Ramos (cell line): ENCODE measurements around the gene TMA7B.

Experiments used
- in situ Hi-C: fragments of 300-500 bp; cut with MboI; formaldehyde crosslinking; loops from one replicate; pipeline ENCODE4 v1.14.3; 2022; ENCODE audit warnings: low sequenced_read_pairs; ENCODE audit not compliant: unreplicated experiment

The TMA7B gene

DNA sequence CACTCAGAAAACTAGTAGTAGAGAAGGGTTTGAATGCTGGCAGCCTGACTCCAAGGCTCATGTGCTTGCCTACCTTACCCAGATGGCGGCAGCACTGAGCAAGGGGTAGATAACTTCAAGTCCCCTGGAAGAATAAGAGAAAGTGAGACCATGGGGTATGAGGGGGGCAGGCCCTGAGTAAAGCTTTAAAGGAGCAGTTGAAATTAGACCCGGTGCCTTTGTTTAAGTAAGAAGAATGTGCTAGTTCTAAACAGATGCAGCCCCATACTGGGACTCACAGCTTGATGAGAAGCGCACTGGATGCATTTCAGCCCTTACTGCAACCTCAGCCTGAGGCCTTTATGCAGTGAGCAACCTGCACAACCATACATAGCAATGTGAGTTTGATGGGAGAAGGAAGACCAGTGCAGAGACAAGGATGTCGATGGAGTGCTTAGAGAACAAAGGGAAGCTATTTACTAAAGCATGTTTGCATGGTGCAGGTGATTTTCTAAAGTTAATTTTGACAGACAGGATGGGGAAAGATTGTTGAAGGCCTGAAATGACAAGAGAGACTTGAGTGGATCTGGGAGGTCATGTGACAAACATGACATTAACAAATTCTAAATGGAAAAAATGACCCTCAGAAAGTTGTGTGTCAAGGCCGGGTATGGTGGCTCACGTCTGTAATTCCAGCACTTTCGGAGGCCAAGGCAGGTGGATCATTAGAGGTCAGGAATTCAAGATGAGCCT is 27.1 kb upstream of the TMA7B start:
- in situ Hi-C loops = no loop called here

DNA sequence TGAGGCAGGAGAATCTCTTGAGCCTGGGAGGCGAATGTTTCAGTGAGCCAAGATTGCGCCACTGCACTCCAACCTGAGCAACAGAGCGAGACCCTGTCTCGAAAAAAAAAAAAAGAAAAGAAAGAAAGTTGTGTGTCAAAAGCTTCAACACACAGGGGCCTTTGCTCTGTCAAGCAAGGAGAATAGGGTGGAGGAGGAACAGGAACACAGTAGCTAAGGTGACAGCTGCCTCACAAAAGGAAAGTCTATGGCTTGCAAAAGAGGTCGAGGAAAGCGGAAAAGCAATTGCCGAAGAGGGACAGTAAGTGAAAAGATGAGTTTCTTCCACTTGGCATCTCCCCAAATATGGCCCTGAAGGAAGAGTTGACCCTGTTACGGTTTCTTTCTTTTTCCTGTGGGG is 26.5 kb upstream of the TMA7B start:
- in situ Hi-C loops = no loop called here

DNA sequence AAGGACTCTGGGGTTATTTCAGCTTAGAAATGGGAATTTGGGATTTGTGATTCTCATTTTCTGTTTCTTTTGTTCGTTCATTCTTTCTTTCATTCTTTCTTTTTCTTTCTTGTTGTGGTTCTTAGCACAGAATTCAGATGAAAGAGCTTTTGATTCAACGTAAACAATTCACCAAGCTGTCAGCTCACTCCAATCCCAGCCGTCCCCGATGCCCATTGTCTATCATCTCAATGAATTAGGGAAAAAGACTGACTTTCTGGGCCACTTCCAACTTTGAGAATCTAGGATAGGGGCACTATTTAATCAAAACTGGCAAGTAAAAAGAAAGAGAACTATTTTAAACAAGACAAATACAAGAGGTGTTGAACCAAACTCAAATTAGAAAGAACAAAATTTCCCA is 25.1 kb upstream of the TMA7B start:
- in situ Hi-C loops = no loop called here

DNA sequence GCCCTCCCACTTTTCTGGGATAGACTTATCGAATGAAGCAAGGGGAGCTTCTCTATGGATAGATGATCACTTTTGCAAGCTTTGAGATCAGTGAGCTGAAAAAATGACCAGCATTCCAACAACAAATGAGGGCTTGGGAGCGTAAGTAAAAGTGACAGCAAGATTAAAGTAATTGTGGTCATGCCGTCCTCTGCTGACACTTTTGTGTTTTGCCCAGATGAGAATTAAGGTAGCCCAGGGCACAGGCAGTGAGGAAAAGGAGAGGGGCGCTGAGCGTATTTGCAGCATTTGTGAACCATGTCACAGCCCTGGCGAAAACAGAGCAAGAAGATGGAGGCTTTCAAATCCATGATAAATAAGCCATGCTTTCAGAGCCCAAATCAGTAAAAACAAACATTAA is 24.6 kb upstream of the TMA7B start:
- in situ Hi-C loops = no loop called here

DNA sequence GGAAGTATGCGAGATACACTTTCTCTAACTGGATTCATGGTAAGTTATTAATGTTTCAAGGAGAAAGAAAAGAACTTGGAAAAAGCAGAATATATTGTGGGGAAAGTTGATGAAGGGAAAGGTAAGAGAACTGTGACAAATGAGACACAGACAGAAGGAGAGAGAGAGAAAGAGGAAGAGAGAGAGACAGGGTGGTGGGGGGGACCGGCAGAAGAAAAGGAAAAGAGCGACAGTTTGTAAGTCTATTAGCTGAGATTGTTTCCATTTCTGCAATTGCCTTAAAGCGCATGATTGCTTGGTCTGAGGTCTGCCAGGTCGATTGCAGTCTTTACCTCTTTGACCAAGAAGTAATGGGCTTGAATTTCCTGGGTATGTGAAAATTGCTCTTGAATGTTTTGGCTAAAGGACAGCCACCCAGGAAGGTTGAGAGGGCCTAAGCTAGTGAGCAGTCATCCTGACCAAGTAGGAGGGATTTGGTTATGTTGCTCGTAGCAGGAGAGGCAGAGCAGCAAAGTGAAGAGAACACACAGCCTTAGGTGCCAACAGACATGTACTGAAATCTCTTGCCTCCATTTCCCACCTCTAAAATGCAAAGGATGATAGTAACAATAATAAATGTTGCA is 23.6 kb upstream of the TMA7B start:
- in situ Hi-C loops = no loop called here

DNA sequence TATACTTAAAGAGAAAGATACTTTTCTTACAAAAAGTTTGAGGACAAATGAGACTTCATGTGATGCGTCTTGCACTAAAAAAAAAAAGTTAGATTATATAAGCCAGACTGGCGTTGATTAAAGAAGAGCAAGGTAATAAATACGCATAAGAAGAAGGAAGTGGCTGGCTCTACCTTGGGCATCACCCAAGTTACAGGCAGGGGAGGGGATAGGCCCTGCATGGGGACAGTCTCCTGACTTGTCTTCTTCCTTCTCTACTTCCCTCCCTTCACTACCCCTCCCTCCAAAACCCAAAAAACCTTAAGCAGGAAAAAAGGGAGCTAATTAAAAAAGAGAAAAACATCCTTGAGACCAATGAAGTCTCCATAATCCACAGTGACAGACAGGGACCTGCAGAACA is 22.3 kb upstream of the TMA7B start:
- in situ Hi-C loops = no loop called here

DNA sequence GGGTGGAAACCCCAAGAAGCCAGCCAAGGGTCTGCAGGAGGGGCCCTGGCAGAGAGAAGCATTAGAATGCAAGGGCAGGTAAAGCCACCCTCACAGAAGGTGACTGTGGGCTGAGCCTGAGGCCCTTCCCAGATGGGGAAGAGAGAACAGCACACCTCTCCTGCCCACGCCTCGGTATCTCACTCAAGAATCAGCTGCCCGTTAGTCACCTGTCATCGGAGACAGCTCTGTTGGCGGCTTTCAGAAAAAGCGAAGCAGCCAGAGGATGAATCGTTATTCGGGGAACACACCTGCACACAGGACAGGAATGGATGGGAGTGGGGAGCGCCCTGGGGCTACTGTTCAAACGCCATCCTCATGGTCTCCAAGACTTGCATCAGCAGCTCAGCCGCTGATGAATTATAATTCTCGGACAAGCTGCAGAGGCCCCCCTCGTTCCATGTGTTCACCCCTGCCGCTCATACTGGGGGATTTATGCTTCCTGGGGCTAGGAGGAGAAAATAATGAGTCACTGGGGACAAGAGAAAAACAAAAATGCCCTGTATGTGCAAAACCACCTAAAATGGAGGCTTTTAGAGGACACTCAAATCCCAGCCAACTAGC is 21.6 kb upstream of the TMA7B start:
- in situ Hi-C loops = no loop called here

DNA sequence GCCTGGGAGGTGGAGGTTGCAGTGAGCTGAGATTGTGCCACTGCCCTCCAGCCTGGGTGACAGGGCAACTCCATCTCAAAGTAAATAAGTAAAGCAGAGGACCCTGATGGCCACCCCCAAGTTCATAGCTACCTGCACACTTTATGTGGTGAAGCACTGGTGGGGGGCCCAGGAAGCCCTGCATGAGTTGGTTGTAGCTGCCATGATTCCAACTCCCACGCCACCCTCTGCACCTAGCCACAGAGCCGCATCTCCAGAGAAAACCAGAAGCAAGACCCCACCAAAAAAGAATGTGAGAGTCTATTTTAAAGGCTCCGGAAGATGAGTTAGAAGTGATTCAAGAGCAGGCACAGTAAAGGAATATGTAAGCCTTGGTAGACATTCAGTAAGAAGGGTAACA is 20.4 kb upstream of the TMA7B start:
- in situ Hi-C loops = no loop called here

DNA sequence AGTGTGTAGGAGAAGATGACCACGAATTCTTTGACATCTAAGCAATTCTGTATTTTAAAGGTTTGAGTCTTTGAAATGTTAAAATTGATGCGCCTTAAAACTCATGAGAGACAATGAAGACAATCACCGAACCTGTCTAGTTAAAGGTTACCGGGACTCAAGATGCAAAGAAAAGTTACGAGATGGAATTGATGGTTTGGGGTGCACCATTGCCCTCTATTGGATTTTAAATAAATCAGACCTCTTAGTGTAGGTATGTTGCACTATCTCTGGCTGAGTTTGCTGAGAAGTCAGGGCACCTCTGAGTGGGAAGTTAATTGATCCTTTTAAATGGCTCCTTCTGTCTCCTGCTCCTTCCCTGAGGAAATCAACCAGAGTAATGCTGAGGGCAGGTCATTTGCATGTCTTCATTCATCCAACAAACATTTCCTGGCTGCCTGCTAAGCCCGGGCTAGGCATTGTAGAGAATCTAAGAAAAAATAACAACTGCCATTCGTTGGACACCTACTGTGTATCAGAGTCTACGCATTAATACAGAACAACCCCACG is 19.4 kb upstream of the TMA7B start:
- in situ Hi-C loops = no loop called here

DNA sequence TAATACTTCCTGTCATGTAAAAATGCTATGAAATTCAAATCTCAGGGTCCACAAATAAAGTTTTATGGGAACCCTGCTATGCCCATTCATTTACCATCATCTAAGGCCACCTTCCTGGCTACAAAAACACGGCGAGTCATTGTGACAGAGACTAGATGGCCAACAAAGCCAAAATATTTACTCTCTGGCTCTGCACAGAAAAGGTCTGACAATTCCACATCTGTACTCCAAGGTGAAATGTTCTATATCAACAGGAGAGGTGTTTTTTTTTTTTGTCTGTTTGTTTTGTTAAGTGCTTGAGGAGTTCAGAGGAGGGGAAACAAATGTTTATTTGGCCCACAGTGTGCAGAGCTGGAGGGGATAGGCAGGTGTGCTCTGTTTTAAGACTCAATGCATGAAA is 18.6 kb upstream of the TMA7B start:
- in situ Hi-C loops = no loop called here

DNA sequence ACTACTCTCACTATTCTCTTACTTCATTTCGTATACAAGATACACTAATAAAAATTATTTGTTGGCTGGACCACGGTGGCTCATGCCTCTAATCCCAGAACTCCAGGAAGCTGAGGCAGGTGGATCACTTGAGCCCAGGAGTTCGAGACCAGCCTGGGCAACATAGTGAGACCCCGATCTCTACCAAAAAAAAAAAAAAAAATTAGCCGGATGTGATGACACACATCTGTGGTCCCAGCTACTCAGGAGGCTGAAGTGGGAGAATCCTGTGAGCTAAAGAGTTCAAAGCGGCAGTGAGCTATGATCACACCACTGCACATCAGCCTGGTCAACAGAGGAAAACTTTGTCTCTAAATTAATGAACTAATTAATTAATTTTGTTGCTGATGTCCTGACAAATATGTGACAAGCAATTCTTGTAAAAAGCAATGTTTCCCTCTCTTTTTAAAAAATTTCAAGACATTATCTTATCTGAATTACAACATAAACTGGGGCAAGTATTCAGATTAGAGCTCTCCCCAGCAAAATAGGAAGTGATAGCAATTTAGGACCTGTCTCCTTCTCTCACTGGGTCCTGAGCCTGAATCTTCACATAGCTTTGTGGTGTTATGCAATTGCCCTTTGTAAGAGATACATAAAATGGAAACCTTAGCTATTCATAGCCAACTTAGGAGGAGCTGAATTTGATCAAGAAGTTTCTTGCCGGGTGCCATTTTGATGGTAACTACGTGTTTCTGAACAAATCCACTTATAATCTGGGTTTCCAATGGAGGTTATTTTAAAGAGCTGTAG is 17.6 kb upstream of the TMA7B start:
- in situ Hi-C loops = no loop called here

DNA sequence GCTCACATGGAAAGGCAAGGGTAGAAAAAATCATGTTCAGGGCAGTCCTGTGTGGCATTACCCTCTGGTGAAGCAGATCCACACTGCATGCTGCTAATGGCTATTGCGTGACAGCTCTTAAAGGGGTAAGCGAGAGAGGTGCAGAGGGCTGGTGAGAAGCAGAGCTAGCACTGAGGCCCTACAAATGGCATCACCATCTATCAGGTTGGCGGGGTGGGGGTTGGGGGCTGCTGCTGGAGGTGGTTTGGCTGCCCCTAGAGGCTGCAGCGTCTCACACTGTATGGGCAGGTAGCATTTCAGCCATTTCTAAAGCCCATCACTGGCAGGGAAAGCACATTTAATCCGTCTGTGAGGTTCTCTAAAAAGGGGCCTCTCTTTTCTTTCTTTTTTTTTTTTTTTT is 16.9 kb upstream of the TMA7B start:
- in situ Hi-C loops = no loop called here

DNA sequence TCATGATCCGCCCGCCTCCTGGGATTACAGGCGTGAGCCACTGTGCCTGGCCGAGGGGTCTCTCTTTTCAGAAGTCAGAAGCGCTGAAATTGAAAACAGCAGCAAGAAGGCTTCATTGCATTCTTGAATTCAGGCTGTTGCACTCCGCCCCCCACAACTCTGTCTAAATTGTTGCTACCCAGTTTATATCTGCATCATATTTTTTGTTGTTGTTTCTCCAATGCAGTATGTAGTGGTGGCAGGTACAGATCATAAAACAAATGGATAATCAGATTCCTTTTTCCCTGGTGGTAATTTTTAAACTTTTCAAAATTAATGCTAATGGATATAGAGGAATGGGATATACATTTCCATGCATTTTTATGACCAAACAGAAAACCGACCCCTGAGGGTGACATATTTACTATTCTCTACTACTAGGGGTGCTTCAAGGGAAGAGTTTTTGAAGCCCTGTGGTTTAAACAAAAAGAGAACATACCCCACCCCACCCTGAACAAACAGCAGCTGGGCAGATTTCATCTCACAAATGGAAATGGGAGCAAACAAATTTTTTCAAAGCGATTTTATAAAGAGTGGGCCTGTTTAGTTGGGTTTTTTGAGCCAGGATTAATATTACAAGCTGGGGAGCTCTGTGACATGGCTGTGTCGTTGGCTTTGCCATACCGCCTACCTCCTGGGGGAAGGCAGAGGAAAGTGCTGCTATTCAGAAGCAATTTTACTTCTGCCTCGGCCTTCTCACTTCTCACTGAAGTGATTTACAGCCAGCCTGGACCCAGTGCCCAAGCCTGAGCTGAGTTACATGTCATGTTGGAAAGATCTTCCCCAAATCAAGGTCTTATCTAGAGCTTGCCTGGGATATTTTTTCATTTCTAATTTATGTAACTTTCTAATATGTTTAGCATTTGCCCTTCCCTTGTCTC is 16.0 kb upstream of the TMA7B start:
- in situ Hi-C loops = no loop called here

DNA sequence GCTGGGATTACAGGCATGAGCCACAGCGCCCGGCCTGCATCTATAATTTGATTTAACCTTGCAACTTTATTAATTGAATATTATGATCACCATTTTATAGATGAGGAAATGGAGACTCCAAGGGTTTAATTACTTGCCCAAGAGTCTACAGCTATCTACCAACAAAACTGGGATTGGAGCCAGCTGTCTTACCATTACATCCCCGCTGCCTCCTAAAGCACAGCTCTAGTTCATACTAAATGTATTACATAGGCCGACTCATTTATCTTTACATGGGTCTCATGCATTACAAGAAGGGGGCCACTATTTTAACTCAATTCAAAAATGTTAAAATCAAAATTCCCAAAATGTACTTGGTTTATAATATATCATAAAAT is 14.1 kb upstream of the TMA7B start:
- in situ Hi-C loops = no loop called here

DNA sequence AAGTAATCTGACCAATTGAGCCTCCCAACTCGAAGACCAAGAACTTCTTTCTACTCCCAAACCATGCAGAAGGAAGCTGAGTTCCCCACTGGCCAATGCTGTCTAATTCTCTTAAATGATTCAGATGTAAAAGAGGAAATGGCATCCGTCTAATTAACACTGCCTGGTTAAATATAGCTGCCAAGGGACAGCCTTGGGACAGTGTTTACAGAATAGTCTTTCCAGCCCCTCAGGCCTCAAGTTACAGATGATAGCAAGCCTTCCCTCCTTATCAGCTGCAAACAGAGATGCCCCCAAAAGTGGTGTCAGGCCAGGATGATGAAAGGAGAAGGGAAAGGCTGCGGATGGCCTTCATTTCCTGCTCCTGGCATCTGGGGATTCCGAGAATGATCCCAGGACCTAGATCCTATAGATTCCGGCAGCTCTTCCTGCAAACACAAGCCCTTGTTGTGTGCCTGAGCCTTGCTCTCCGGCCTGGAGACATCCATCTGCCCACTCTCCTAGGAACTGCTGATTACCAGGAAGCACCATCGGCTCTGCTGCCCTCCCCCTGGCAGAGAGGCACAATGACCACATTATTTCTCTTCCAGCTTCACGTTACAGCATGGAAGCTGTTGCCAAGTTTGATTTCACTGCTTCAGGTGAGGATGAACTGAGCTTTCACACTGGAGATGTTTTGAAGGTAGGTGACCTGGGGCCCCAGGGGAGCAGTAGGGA is 13.5 kb upstream of the TMA7B start:
- in situ Hi-C loops = no loop called here

DNA sequence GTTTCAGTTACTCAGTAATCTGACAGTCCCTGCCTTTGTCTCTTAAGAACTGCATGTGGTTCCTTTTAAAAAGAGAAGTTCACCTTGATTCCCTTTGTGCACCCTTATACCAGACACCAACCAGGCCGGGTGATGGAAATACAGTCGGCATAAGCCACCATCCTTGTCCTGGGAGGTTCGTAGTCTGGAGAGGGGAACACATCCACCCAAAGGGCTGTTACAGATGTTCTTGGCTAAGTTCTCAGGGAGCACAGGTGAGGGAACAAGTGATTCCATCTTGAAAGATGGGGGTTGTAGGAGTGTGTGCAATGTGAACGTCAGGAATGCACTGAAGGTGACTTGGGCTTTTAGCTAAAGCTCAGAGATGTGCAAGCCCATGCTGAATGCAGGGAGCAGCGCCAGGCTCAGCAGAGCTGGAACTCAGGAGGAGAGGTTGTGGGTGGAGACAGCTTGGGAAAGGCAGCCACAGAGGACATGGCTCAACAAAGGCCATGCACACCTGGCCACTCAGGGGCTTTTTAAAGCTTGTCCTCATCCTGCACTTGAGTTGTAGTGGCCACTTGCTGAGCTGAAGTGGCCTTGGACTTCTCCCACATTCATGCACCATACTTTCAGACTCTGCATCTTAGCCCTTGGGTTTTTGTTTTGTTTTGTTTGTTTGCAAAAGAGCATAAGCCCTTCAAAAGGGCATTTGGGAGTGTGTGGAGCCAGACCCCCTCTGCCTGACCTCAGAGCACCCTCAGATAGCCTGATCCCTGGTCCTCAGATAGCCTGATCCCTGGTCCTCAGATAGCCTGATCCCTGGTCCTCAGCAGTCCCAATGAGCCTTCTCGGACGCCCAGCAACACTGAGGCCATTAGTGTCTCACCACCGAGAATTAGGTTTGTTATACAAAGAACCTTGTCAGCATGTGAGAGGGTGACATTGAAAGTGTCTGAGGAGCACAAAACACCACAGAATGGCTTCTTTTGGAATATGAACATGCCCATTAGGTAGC is 12.7 kb upstream of the TMA7B start:
- in situ Hi-C loops = no loop called here

DNA sequence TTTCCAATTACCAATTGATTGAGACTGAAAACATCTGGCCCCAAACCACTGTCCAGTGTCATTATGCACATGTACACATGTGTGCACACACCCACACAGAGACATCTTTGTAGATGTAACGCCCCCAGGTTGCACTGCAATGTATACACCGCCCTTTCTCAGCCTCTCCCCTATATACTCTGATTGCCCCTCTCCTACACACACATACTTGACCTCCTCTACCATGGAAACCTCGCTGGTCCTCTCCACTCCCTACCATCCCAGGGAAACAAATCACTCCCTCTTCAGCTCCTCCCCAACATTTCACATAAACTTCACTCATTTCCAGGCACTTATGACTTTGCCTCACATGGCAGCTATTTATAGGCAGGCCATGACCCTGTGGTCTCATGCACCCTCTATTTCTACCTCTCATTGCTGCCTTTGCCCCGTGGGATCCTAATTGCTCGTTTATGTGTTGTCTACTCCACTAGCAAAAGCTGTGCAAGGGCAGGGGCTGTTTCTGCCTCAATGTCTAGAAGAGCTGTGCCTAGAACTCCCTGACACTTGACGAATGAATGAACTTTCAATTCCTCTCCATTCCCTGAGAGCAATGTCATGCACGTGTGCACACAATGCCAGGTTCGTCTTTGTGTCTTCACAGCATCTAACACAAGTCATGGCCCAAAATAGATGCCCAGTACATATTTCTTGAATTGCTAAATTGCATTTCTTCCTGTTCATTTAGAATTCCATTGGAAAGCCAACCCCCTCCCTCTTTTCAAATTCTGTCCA is 10.0 kb upstream of the TMA7B start:
- in situ Hi-C loops = no loop called here
